ENCODE results near the gene JMJD1C. TPM values are rescaled to one million over a fixed set of nuclear protein-coding genes. Genes with fewer than 3 reads are reported as not detected.

JMJD1C gene
- total RNA-seq, 1 experiment from 2014 or later = 180 TPM

GRCh38 chr10:63132651-63133055 is 333.1 kb downstream of the JMJD1C start (continued):
- TF ChIP-seq, protein P1, sequence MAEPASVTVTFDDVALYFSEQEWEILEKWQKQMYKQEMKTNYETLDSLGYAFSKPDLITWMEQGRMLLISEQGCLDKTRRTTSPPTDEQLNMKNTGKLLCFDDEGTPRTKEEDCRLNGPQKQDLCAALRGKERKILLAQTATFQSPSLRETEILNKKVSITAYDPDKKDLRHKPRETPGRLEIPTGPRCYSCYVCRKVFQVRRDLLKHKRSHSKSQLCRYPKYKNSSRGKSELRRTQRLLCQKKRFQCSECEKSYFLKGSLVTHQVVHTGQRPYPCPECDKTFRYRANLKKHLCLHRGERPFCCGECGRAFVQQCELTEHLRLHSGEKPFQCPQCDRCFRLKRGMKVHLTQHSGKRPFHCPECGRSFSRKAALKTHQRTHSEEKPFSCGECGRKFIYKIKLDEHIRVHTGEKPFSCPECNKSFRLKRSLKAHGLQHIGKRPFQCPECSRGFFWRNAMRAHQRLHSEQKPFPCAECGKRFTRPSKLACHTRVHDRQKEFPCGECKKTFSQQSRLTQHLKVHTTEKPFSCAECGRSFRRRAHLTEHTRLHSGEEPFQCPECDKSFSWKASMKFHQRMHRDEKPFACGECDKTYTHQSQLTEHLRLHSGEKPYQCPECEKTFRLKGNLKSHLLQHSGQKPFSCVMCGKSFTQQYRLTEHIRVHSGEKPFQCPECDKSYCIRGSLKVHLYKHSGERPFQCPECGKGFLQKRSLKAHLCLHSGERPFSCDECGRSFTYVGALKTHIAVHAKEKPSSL (CRISPR knock-in tag; conservative IDR thresholded peaks at IDR 0.05) = no peak
- no peak for TF ChIP-seq NFE2L1 (CRISPR knock-in tag; IDR thresholded peaks at IDR 0.05)
- no peak for TF ChIP-seq GABPB1 (CRISPR knock-in tag; IDR thresholded peaks at IDR 0.05)
- no peak for TF ChIP-seq GTF2I (CRISPR knock-in tag; conservative IDR thresholded peaks at IDR 0.05)
- no peak for TF ChIP-seq JAZF1 (CRISPR knock-in tag; IDR thresholded peaks at IDR 0.05)
- no peak for TF ChIP-seq TP53 (CRISPR knock-in tag; IDR thresholded peaks at IDR 0.05)
- TF ChIP-seq TEAD1 (CRISPR knock-in tag; IDR thresholded peaks at IDR 0.05) = no peak
- TF ChIP-seq, protein P2, sequence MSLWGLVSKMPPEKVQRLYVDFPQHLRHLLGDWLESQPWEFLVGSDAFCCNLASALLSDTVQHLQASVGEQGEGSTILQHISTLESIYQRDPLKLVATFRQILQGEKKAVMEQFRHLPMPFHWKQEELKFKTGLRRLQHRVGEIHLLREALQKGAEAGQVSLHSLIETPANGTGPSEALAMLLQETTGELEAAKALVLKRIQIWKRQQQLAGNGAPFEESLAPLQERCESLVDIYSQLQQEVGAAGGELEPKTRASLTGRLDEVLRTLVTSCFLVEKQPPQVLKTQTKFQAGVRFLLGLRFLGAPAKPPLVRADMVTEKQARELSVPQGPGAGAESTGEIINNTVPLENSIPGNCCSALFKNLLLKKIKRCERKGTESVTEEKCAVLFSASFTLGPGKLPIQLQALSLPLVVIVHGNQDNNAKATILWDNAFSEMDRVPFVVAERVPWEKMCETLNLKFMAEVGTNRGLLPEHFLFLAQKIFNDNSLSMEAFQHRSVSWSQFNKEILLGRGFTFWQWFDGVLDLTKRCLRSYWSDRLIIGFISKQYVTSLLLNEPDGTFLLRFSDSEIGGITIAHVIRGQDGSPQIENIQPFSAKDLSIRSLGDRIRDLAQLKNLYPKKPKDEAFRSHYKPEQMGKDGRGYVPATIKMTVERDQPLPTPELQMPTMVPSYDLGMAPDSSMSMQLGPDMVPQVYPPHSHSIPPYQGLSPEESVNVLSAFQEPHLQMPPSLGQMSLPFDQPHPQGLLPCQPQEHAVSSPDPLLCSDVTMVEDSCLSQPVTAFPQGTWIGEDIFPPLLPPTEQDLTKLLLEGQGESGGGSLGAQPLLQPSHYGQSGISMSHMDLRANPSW (CRISPR knock-in tag; conservative IDR thresholded peaks at IDR 0.05; ENCODE audit: low read depth) = no peak

- ChIA-PET POLR2A (no interaction called here), CTCF (interaction anchor here (1.3 kb wide), 1 partner anchor 499 kb away, joined by 3 read pairs; no protein-coding TSS in a partner anchor)
- Mint-ChIP-seq H3K4me3 (no peak overlapping the region), H3K4me1 (peaks cover 19% of the 10 kb centered on the region), H3K27me3 (ENCODE audit: low read depth) (peaks cover 4% of the 10 kb centered on the region), H3K27ac (no peak overlapping the region; the same call in 1 of the 2 replicates), H3K36me3 (peaks cover 17% of the 10 kb centered on the region), H3K9me3 (peaks cover 31% of the 10 kb centered on the region)
- TF ChIP-seq TEAD1 (CRISPR knock-in tag; IDR thresholded peaks at IDR 0.05) (peak; percentile 65; the same call in 1 of the 2 replicates), ZNF396 (CRISPR knock-in tag; IDR thresholded peaks at IDR 0.05; ENCODE audit: borderline replicate concordance) (no peak)
- peak; percentile 24 for ATAC-seq
- DNase-seq (ENCODE audit: low spot score) = no peak
Observed at GRCh38 chr10:63129888-63130287, 335.9 kb downstream of the JMJD1C start.

GRCh38 chr10:63128443-63128842 is 337.3 kb downstream of the JMJD1C start:
- CTCF ChIA-PET = interaction anchor here (0.6 to 0.7 kb wide), 2 partner anchors 625 to 629 kb away, joined by 3 read pairs; no protein-coding TSS in a partner anchor
- no peak overlapping the region for H3K27ac Mint-ChIP-seq
- POLR2A ChIA-PET = interaction anchor here (0.7 kb wide), 1 partner anchor 669 kb away, joined by 4 read pairs; no protein-coding TSS in a partner anchor

GRCh38 chr10:63125459-63125858 is 340.3 kb downstream of the JMJD1C start:
- Mint-ChIP-seq H3K36me3 (peaks cover 12% of the 10 kb centered on the region), H3K4me3 (no peak overlapping the region), H3K9me3 (peaks cover 31% of the 10 kb centered on the region), H3K27me3 (ENCODE audit: low read depth) (no peaks in the 10 kb centered on the region), H3K27ac (no peak overlapping the region), H3K4me1 (peaks cover 11% of the 10 kb centered on the region)
- CTCF ChIA-PET = interaction anchor here (0.5 kb wide), 1 partner anchor 944 kb away, joined by 3 read pairs; no protein-coding TSS in a partner anchor
- DNase-seq (ENCODE audit: low spot score) = no peak
- ATAC-seq = no peak
- POLR2A ChIA-PET = no interaction called here
- TF ChIP-seq FOXP1 (CRISPR knock-in tag; IDR thresholded peaks at IDR 0.05; ENCODE audit: borderline replicate concordance) (no peak), TEAD4 (CRISPR knock-in tag; IDR thresholded peaks at IDR 0.05) (no peak), ESRRA (CRISPR knock-in tag; IDR thresholded peaks at IDR 0.05; ENCODE audit: borderline replicate concordance) (no peak), JUN (CRISPR knock-in tag; IDR thresholded peaks at IDR 0.05) (no peak), GTF2I (CRISPR knock-in tag; conservative IDR thresholded peaks at IDR 0.05) (no peak), EMX1 (CRISPR knock-in tag; IDR thresholded peaks at IDR 0.05) (no peak), FOXP4 (CRISPR knock-in tag; IDR thresholded peaks at IDR 0.05) (no peak), ZBTB21 (CRISPR knock-in tag; IDR thresholded peaks at IDR 0.05; ENCODE audit: borderline replicate concordance) (no peak)
- TF ChIP-seq, protein P2 (CRISPR knock-in tag; conservative IDR thresholded peaks at IDR 0.05; ENCODE audit: low read depth) = no peak
- TF ChIP-seq, protein P3, sequence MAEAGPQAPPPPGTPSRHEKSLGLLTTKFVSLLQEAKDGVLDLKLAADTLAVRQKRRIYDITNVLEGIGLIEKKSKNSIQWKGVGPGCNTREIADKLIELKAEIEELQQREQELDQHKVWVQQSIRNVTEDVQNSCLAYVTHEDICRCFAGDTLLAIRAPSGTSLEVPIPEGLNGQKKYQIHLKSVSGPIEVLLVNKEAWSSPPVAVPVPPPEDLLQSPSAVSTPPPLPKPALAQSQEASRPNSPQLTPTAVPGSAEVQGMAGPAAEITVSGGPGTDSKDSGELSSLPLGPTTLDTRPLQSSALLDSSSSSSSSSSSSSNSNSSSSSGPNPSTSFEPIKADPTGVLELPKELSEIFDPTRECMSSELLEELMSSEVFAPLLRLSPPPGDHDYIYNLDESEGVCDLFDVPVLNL (CRISPR knock-in tag; IDR thresholded peaks at IDR 0.05; ENCODE audit: borderline replicate concordance, low read depth) = no peak

More at GRCh38 chr10:63128443-63128842, 337.3 kb downstream of the JMJD1C start:
- Mint-ChIP-seq H3K4me3 (no peak overlapping the region), H3K9me3 (peaks cover 37% of the 10 kb centered on the region), H3K4me1 (peaks cover 11% of the 10 kb centered on the region), H3K36me3 (peaks cover 17% of the 10 kb centered on the region), H3K27me3 (ENCODE audit: low read depth) (peaks cover 4% of the 10 kb centered on the region)
- TF ChIP-seq NR1H2 (CRISPR knock-in tag; IDR thresholded peaks at IDR 0.05) = no peak
- no peak for TF ChIP-seq CREB1 (CRISPR knock-in tag; IDR thresholded peaks at IDR 0.05)
- ATAC-seq = no peak
- no peak for DNase-seq (ENCODE audit: low spot score)
